AG08396 (cell line): ENCODE results near the gene ZFP64.

ENCODE experiments used
- DNase-seq: peaks from one replicate; pipeline ENCODE4 v3.0.0; 2012; ENCODE audit warnings: low spot score, mixed read lengths

ZFP64 gene

GRCh38 chr20:52104546-52105441, 86.8 kb downstream of the ZFP64 start:
- DNase-seq: peak; percentile 47

GRCh38 chr20:52103913-52104545, 87.5 kb downstream of the ZFP64 start:
- peak; percentile 27 for DNase-seq

GRCh38 chr20:52103335-52103912, 88.2 kb downstream of the ZFP64 start:
- DNase-seq: no peak

GRCh38 chr20:52102559-52102958, 89.0 kb downstream of the ZFP64 start:
- DNase-seq: no peak

- no peak for DNase-seq
These were observed 89.5 kb downstream of the ZFP64 start for GRCh38 chr20:52102126-52102525.
